Activated naive CD4-positive, alpha-beta T cell treated with anti-CD3 and anti-CD28 coated beads, Interleukin-2, amount 10 ng/mL, durations not matched to agents 7 days and 5 days (primary cell): ENCODE results near the gene ZNF668.

ENCODE experiments used
- CTCF ChIA-PET: fragments of 350-600 bp; sonication (Branson Sonifier 250); formaldehyde crosslinking; loops from one replicate; lab custom pipeline; 2021; ENCODE audit warnings: antibody characterized with exemption; lab: Charles Lee
- DNase-seq: peaks from one replicate; pipeline ENCODE4 v3.0.0-alpha.2; 2020
- H3K27ac Mint-ChIP-seq: one replicate; pipeline ENCODE4 v1.8.0; 2021; ENCODE audit warnings: mild to moderate bottlenecking, moderate library complexity, mixed read lengths
- H3K27me3 Mint-ChIP-seq: one replicate; pipeline ENCODE4 v1.8.0; 2021; ENCODE audit warnings: mild to moderate bottlenecking, mixed read lengths
- H3K36me3 Mint-ChIP-seq: one replicate; pipeline ENCODE4 v1.8.0; 2021; ENCODE audit warnings: mixed read lengths
- H3K4me1 Mint-ChIP-seq: one replicate; pipeline ENCODE4 v1.8.0; 2021; ENCODE audit warnings: mixed read lengths
- H3K4me3 Mint-ChIP-seq: one replicate; pipeline ENCODE4 v1.8.0; 2021; ENCODE audit warnings: mild to moderate bottlenecking, moderate library complexity, mixed read lengths
- H3K9me3 Mint-ChIP-seq: one replicate; pipeline ENCODE4 v1.8.0; 2021; ENCODE audit warnings: mixed read lengths

ZNF668 gene

GRCh38 chr16:31073970-31074813 is at the start of gene ZNF668, which contains the start of gene ZNF646:
Gene ZNF668 (minus strand): TSS chr16:31074240. CDS start chr16:31064459, 9,781 bp downstream.
Gene ZNF646 (plus strand): TSS chr16:31074422. CDS start chr16:31076325, 1,903 bp downstream.
- Mint-ChIP-seq H3K4me1 (peaks cover 40% of the 10 kb centered on the region), H3K27ac (peak within 1 kb of the TSS; percentile 95), H3K9me3 (no peaks in the 10 kb centered on the region), H3K27me3 (no peaks in the 10 kb centered on the region), H3K36me3 (peaks cover 28% of the 10 kb centered on the region), H3K4me3 (peak within 1 kb of the TSS; percentile 90)
- CTCF ChIA-PET: interaction anchor here (2.3 kb wide), 1 partner anchor 68 kb away, joined by 10 read pairs; no protein-coding TSS in a partner anchor
- DNase-seq: peak; percentile 99

- CTCF ChIA-PET: interaction anchor here (1.7 to 3.2 kb wide), 2 partner anchors 22 kb away, joined by 8 to 19 read pairs; no protein-coding TSS in a partner anchor
- no peak overlapping the region for H3K4me3 Mint-ChIP-seq
Observed at GRCh38 chr16:31120129-31120528, 46.1 kb upstream of the ZNF668 start.

GRCh38 chr16:31118223-31119155 is 44.4 kb upstream of the ZNF668 start:
- Mint-ChIP-seq H3K4me1 (peaks cover 30% of the 10 kb centered on the region), H3K9me3 (no peaks in the 10 kb centered on the region), H3K36me3 (peaks cover 24% of the 10 kb centered on the region), H3K4me3 (peak overlapping the region; percentile 78), H3K27me3 (no peaks in the 10 kb centered on the region), H3K27ac (peak overlapping the region; percentile 93)
- CTCF ChIA-PET: interaction anchor here (1.1 to 1.7 kb wide), 3 partner anchors 17 to 24 kb away, joined by 3 to 8 read pairs (median 6); partner anchors contain the start of gene PRSS8
- DNase-seq: no peak

More at GRCh38 chr16:31120129-31120528, 46.1 kb upstream of the ZNF668 start:
- DNase-seq: no peak
- Mint-ChIP-seq H3K27ac (no peak overlapping the region), H3K4me1 (peaks cover 19% of the 10 kb centered on the region), H3K27me3 (no peaks in the 10 kb centered on the region), H3K9me3 (no peaks in the 10 kb centered on the region), H3K36me3 (peaks cover 24% of the 10 kb centered on the region)

- Mint-ChIP-seq H3K4me3 (peak within 1 kb of the TSS; percentile 78), H3K9me3 (no peaks in the 10 kb centered on the region), H3K36me3 (peaks cover 24% of the 10 kb centered on the region), H3K27me3 (no peaks in the 10 kb centered on the region), H3K4me1 (peaks cover 30% of the 10 kb centered on the region), H3K27ac (peak within 1 kb of the TSS; percentile 93)
- peak; percentile 99 for DNase-seq
- CTCF ChIA-PET: interaction anchor here (0.8 to 1.1 kb wide), 2 partner anchors 11 to 25 kb away, joined by 3 to 6 read pairs; no protein-coding TSS in a partner anchor
Observed at GRCh38 chr16:31117384-31118222, 43.6 kb upstream of the ZNF668 start, which contains the start of gene KAT8. Gene KAT8 (plus strand): TSS chr16:31117664. CDS start chr16:31117682, 18 bp downstream.

- Mint-ChIP-seq H3K36me3 (peaks cover 21% of the 10 kb centered on the region), H3K27me3 (no peaks in the 10 kb centered on the region), H3K9me3 (no peaks in the 10 kb centered on the region), H3K27ac (no peak overlapping the region), H3K4me3 (no peak overlapping the region), H3K4me1 (peaks cover 37% of the 10 kb centered on the region)
- CTCF ChIA-PET: interaction anchor here (2.1 kb wide), 1 partner anchor 12 kb away, joined by 5 read pairs; no protein-coding TSS in a partner anchor
- no peak for DNase-seq
Observed at GRCh38 chr16:31114468-31114867, 40.4 kb upstream of the ZNF668 start.

GRCh38 chr16:31113121-31114120 is 39.4 kb upstream of the ZNF668 start:
- no peaks in the 10 kb centered on the region for H3K27me3 Mint-ChIP-seq
- CTCF ChIA-PET: interaction anchor here (2.1 kb wide), 1 partner anchor 11 kb away, joined by 5 read pairs; no protein-coding TSS in a partner anchor
- no peaks in the 10 kb centered on the region for H3K9me3 Mint-ChIP-seq
- DNase-seq: no peak
- H3K4me1 Mint-ChIP-seq: peaks cover 34% of the 10 kb centered on the region
- H3K27ac Mint-ChIP-seq: peak overlapping the region; percentile 49
- H3K36me3 Mint-ChIP-seq: peaks cover 21% of the 10 kb centered on the region
- no peak overlapping the region for H3K4me3 Mint-ChIP-seq

- peak overlapping the region; percentile 45 for H3K27ac Mint-ChIP-seq
- H3K9me3 Mint-ChIP-seq: no peaks in the 10 kb centered on the region
- H3K4me3 Mint-ChIP-seq: no peak overlapping the region
- CTCF ChIA-PET: interaction anchor here (0.7 to 2.1 kb wide), 2 partner anchors 10 to 29 kb away, joined by 3 to 5 read pairs; no protein-coding TSS in a partner anchor
- no peak for DNase-seq
- H3K4me1 Mint-ChIP-seq: peaks cover 32% of the 10 kb centered on the region
- no peaks in the 10 kb centered on the region for H3K27me3 Mint-ChIP-seq
- H3K36me3 Mint-ChIP-seq: peaks cover 21% of the 10 kb centered on the region
Observed at GRCh38 chr16:31112711-31113110, 38.7 kb upstream of the ZNF668 start.

- H3K4me3 Mint-ChIP-seq: no peak overlapping the region
- CTCF ChIA-PET: interaction anchor here (0.7 to 0.9 kb wide), 2 partner anchors 16 to 30 kb away, joined by 3 read pairs; no protein-coding TSS in a partner anchor
- H3K4me1 Mint-ChIP-seq: peaks cover 38% of the 10 kb centered on the region
- H3K36me3 Mint-ChIP-seq: peaks cover 21% of the 10 kb centered on the region
- no peak overlapping the region for H3K27ac Mint-ChIP-seq
- H3K27me3 Mint-ChIP-seq: no peaks in the 10 kb centered on the region
- no peak for DNase-seq
- no peaks in the 10 kb centered on the region for H3K9me3 Mint-ChIP-seq
Observed at GRCh38 chr16:31111881-31112466, 37.9 kb upstream of the ZNF668 start.

GRCh38 chr16:31110106-31111034 is 36.3 kb upstream of the ZNF668 start:
- peaks cover 42% of the 10 kb centered on the region for H3K4me1 Mint-ChIP-seq
- peaks cover 21% of the 10 kb centered on the region for H3K36me3 Mint-ChIP-seq
- peak overlapping the region; percentile 50 for H3K27ac Mint-ChIP-seq
- peak overlapping the region; percentile 79 for H3K4me3 Mint-ChIP-seq
- CTCF ChIA-PET: interaction anchor here (0.6 kb wide), 1 partner anchor 32 kb away, joined by 3 read pairs; no protein-coding TSS in a partner anchor
- H3K9me3 Mint-ChIP-seq: no peaks in the 10 kb centered on the region
- H3K27me3 Mint-ChIP-seq: no peaks in the 10 kb centered on the region
- no peak for DNase-seq

- Mint-ChIP-seq H3K27ac (no peak overlapping the region), H3K9me3 (no peaks in the 10 kb centered on the region), H3K36me3 (peaks cover 21% of the 10 kb centered on the region), H3K4me3 (peak overlapping the region; percentile 79), H3K4me1 (peaks cover 40% of the 10 kb centered on the region), H3K27me3 (no peaks in the 10 kb centered on the region)
- CTCF ChIA-PET: interaction anchor here (0.6 kb wide), 1 partner anchor 32 kb away, joined by 3 read pairs; no protein-coding TSS in a partner anchor
- no peak for DNase-seq
Observed at GRCh38 chr16:31109622-31110021, 35.6 kb upstream of the ZNF668 start.
